Mesenchymal stem cell (in vitro differentiated cells and primary cell): ENCODE measurements around the gene MAP4K5.

Source experiments
- DNase-seq: peaks from one replicate; pipeline ENCODE4 v3.0.0-alpha.2; 2013
- H2AFZ ChIP-seq: one replicate; pipeline ENCODE4 v1.6.1; 2013; ENCODE audit warnings: low read depth, mild to moderate bottlenecking, control low read depth, inconsistent platforms, low read length, moderate library complexity
- H2AK5ac ChIP-seq: 2 replicates; pipeline ENCODE4 v1.6.1; 2013; ENCODE audit warnings: low read length, moderate library complexity, mild to moderate bottlenecking, inconsistent platforms; ENCODE audit not compliant: severe bottlenecking
- H2BK120ac ChIP-seq: one replicate; pipeline ENCODE4 v1.6.1; 2013; ENCODE audit warnings: low read depth, mild to moderate bottlenecking, inconsistent platforms, low read length, moderate library complexity
- H2BK12ac ChIP-seq, 2 experiments: one replicate each; pipeline ENCODE4 v1.6.1; 2013; ENCODE audit warnings: inconsistent platforms in 2 of 2, low read length in 2 of 2, mild to moderate bottlenecking in 2 of 2, moderate library complexity in 2 of 2, control low read depth in 1 of 2
- H2BK15ac ChIP-seq: one replicate; pipeline ENCODE4 v1.6.1; 2013; ENCODE audit warnings: mild to moderate bottlenecking, low read depth, inconsistent platforms; ENCODE audit not compliant: poor library complexity, severe bottlenecking
- H2BK5ac ChIP-seq: 2 replicates; pipeline ENCODE4 v1.6.1; 2013; ENCODE audit warnings: low read depth, mild to moderate bottlenecking, low read length, control low read depth, inconsistent platforms; ENCODE audit not compliant: poor library complexity, severe bottlenecking
- H3K14ac ChIP-seq, 2 experiments: one replicate each; pipeline ENCODE4 v1.6.1; 2013; ENCODE audit warnings: inconsistent platforms in 2 of 2, low read length in 2 of 2, control low read depth in 1 of 2, mild to moderate bottlenecking in 1 of 2, moderate library complexity in 1 of 2
- H3K18ac ChIP-seq, 2 experiments: one replicate each; pipeline ENCODE4 v1.6.1; 2013; ENCODE audit warnings: inconsistent platforms in 2 of 2, low read length in 2 of 2, control low read depth in 1 of 2, low read depth in 1 of 2, mild to moderate bottlenecking in 1 of 2
- H3K23ac ChIP-seq, 2 experiments: one replicate each; pipeline ENCODE4 v1.6.1; 2013; ENCODE audit warnings: inconsistent platforms in 2 of 2, low read length in 2 of 2, mild to moderate bottlenecking in 2 of 2, moderate library complexity in 2 of 2, control low read depth in 1 of 2
- H3K27ac ChIP-seq: 2 replicates; pipeline ENCODE4 v1.5.1; 2013; ENCODE audit warnings: mild to moderate bottlenecking, moderate library complexity, low read length, control low read depth, inconsistent platforms; ENCODE audit not compliant: poor library complexity, severe bottlenecking
- H3K27me3 ChIP-seq, 2 experiments: 2 replicates each; pipeline versions ENCODE4 v1.6.1 to v1.7.0; 2013; ENCODE audit warnings: low read length in 2 of 2, mild to moderate bottlenecking in 2 of 2, moderate library complexity in 2 of 2, control low read depth in 1 of 2, inconsistent platforms in 1 of 2; ENCODE audit not compliant: control insufficient read depth in 1 of 2, insufficient read depth in 1 of 2
- H3K36me3 ChIP-seq, 2 experiments: 2 replicates each; pipeline versions ENCODE4 v1.6.1 to v1.7.0; 2013; ENCODE audit warnings: low read length in 2 of 2, control low read depth in 1 of 2, inconsistent platforms in 1 of 2, low read depth in 1 of 2, mild to moderate bottlenecking in 1 of 2; ENCODE audit not compliant: insufficient read depth in 2 of 2, control insufficient read depth in 1 of 2
- H3K4ac ChIP-seq, 2 experiments: one replicate each; pipeline ENCODE4 v1.6.1; 2013; ENCODE audit warnings: inconsistent platforms in 2 of 2, low read length in 2 of 2, mild to moderate bottlenecking in 2 of 2, moderate library complexity in 2 of 2, control low read depth in 1 of 2, low read depth in 1 of 2
- H3K4me1 ChIP-seq: 2 replicates; pipeline ENCODE4 v1.6.1; 2013; ENCODE audit warnings: low read depth, low read length, control low read depth; ENCODE audit not compliant: control insufficient read depth, insufficient read depth
- H3K4me2 ChIP-seq: 2 replicates; pipeline ENCODE4 v1.6.1; 2013; ENCODE audit warnings: low read length, mild to moderate bottlenecking, inconsistent platforms; ENCODE audit not compliant: poor library complexity, severe bottlenecking
- H3K4me3 ChIP-seq, 2 experiments: 2 replicates each; pipeline versions ENCODE4 v1.5.1 to v1.7.0; 2013; ENCODE audit warnings: low read length in 2 of 2, mild to moderate bottlenecking in 2 of 2, control low read depth in 1 of 2, low read depth in 1 of 2; ENCODE audit not compliant: insufficient read depth in 1 of 2
- H3K79me1 ChIP-seq: replicated peaks from 2 replicates; pipeline ENCODE4 v1.6.1; 2013; ENCODE audit warnings: mild to moderate bottlenecking, control low read depth, low read length, inconsistent platforms; ENCODE audit not compliant: poor library complexity, severe bottlenecking
- H3K9ac ChIP-seq: 2 replicates; pipeline ENCODE4 v1.7.0; 2013; ENCODE audit warnings: mild to moderate bottlenecking, low read length, moderate library complexity
- H3K9me3 ChIP-seq: 2 replicates; pipeline ENCODE4 v1.7.0; 2013; ENCODE audit warnings: mild to moderate bottlenecking, low read length; ENCODE audit not compliant: control insufficient read depth
- H4K8ac ChIP-seq: one replicate; pipeline ENCODE4 v1.6.1; 2013; ENCODE audit warnings: inconsistent platforms, mild to moderate bottlenecking, low read length, moderate library complexity
- H4K91ac ChIP-seq: one replicate; pipeline ENCODE4 v1.6.1; 2013; ENCODE audit warnings: mild to moderate bottlenecking, low read length, inconsistent platforms
- WGBS: methylation state at CpG from one replicate; pipeline ENCODE4 v1.1.7; 2013; ENCODE audit warnings: mixed read lengths; 5-methylcytosine and 5-hydroxymethylcytosine counted together

Gene MAP4K5

GRCh38 chr14:50471838-50472465 lies 60.4 kb downstream of the MAP4K5 start:
- H3K4me2 ChIP-seq = no peak overlapping the region
- H2BK15ac ChIP-seq = no peak overlapping the region
- DNase-seq = no peak
- peaks cover 99% of the 10 kb centered on the region for H3K9me3 ChIP-seq
- H2BK5ac ChIP-seq = no peak overlapping the region
- no peak overlapping the region for H3K14ac ChIP-seq
- H3K4ac ChIP-seq = no peak overlapping the region
- no peak overlapping the region for H4K8ac ChIP-seq
- H2BK120ac ChIP-seq = no peak overlapping the region
- no peak overlapping the region for H3K23ac ChIP-seq
- peaks cover 19 to 100% of the 10 kb centered on the region in 2 experiments for H3K36me3 ChIP-seq
- H2AFZ ChIP-seq = no peak overlapping the region
- peak overlapping the region in 1 of 2 experiments; percentile 52 for H3K4me3 ChIP-seq
- H3K18ac ChIP-seq = no peak overlapping the region
- H2AK5ac ChIP-seq = no peak overlapping the region
- H2BK12ac ChIP-seq = no peak overlapping the region
- WGBS = no CpG with 5 or more reads among the region's 6 CpGs
- H3K4me1 ChIP-seq = no peaks in the 10 kb centered on the region
- no peak overlapping the region for H4K91ac ChIP-seq
- H3K9ac ChIP-seq = no peak overlapping the region
- H3K27ac ChIP-seq = no peak overlapping the region
- peaks cover 9% of the 10 kb centered on the region for H3K79me1 ChIP-seq
- H3K27me3 ChIP-seq = no peaks in the 10 kb centered on the region

GRCh38 chr14:50469982-50470381 lies 62.4 kb downstream of the MAP4K5 start:
- Histone ChIP-seq H3K4me1 (no peaks in the 10 kb centered on the region), H2BK12ac (no peak overlapping the region), H2AFZ (no peak overlapping the region), H3K27ac (no peak overlapping the region), H2BK15ac (no peak overlapping the region), H3K23ac (no peak overlapping the region), H3K18ac (no peak overlapping the region), H3K79me1 (peaks cover 8% of the 10 kb centered on the region), H3K14ac (no peak overlapping the region), H2AK5ac (no peak overlapping the region), H4K8ac (no peak overlapping the region), H2BK5ac (no peak overlapping the region), H3K36me3 (peaks cover 21 to 100% of the 10 kb centered on the region in 2 experiments), H3K4me2 (no peak overlapping the region), H2BK120ac (no peak overlapping the region), H3K4me3 (peak overlapping the region in 1 of 2 experiments; percentile 52), H4K91ac (no peak overlapping the region), H3K9ac (no peak overlapping the region), H3K4ac (no peak overlapping the region), H3K9me3 (peaks cover 87% of the 10 kb centered on the region), H3K27me3 (no peaks in the 10 kb centered on the region)
- WGBS = 88% methylated on average over 1 of the region's 1 CpG
- DNase-seq = no peak

GRCh38 chr14:50462111-50462510 lies 70.3 kb downstream of the MAP4K5 start:
- no peak overlapping the region for H3K4me2 ChIP-seq
- no peak overlapping the region for H4K91ac ChIP-seq
- H3K27me3 ChIP-seq = no peaks in the 10 kb centered on the region
- peaks cover 17% of the 10 kb centered on the region for H3K9me3 ChIP-seq
- H2BK12ac ChIP-seq = no peak overlapping the region
- H3K23ac ChIP-seq = no peak overlapping the region
- no peak overlapping the region for H3K27ac ChIP-seq
- H3K4me3 ChIP-seq = no peak overlapping the region
- no CpG with 5 or more reads among the region's 2 CpGs for WGBS
- no peak overlapping the region for H2BK5ac ChIP-seq
- H3K18ac ChIP-seq = no peak overlapping the region
- H2BK120ac ChIP-seq = no peak overlapping the region
- no peak overlapping the region for H3K14ac ChIP-seq
- H2AK5ac ChIP-seq = no peak overlapping the region
- no peak overlapping the region for H3K9ac ChIP-seq
- no peak overlapping the region for H4K8ac ChIP-seq
- H3K4ac ChIP-seq = no peak overlapping the region
- DNase-seq = no peak
- H2AFZ ChIP-seq = no peak overlapping the region
- H2BK15ac ChIP-seq = no peak overlapping the region
- peaks cover 17% of the 10 kb centered on the region for H3K79me1 ChIP-seq
- H3K4me1 ChIP-seq = no peaks in the 10 kb centered on the region
- H3K36me3 ChIP-seq = peaks cover 24 to 98% of the 10 kb centered on the region in 2 experiments

- H3K14ac ChIP-seq = no peak overlapping the region
- no peak overlapping the region for H2BK12ac ChIP-seq
- no peak overlapping the region for H2AFZ ChIP-seq
- H3K9me3 ChIP-seq = no peaks in the 10 kb centered on the region
- no peak overlapping the region for H2BK5ac ChIP-seq
- H3K4ac ChIP-seq = no peak overlapping the region
- no peak overlapping the region for H2BK120ac ChIP-seq
- H3K23ac ChIP-seq = no peak overlapping the region
- H3K4me3 ChIP-seq = no peak overlapping the region
- H3K9ac ChIP-seq = peak overlapping the region; percentile 83
- no peak overlapping the region for H4K91ac ChIP-seq
- H3K4me1 ChIP-seq = no peaks in the 10 kb centered on the region
- DNase-seq = no peak
- H3K36me3 ChIP-seq = peaks cover 6 to 84% of the 10 kb centered on the region in 2 experiments
- H2BK15ac ChIP-seq = no peak overlapping the region
- 100% methylated on average over 2 of the region's 2 CpGs for WGBS
- H2AK5ac ChIP-seq = no peak overlapping the region
- peaks cover 17% of the 10 kb centered on the region for H3K79me1 ChIP-seq
- H4K8ac ChIP-seq = no peak overlapping the region
- H3K18ac ChIP-seq = no peak overlapping the region
- H3K27me3 ChIP-seq = no peaks in the 10 kb centered on the region
- no peak overlapping the region for H3K27ac ChIP-seq
- no peak overlapping the region for H3K4me2 ChIP-seq
These were observed 78.5 kb downstream of the MAP4K5 start for GRCh38 chr14:50453869-50454268.
